ENCODE results near the gene HGFAC. TPM values are rescaled to one million over a fixed set of nuclear protein-coding genes. Genes with fewer than 3 reads are reported as not detected.

The HGFAC gene
- total RNA-seq, 4 donors from 2014 or later, result 0.38 TPM; not detected in 3

- intact Hi-C loops (cut with DNase I), result no loop called here
- peaks cover 0 to 14% (median 4%) of the 10 kb centered on the region in 3 donors for H3K4me1 ChIP-seq
- TF ChIP-seq, protein P1, sequence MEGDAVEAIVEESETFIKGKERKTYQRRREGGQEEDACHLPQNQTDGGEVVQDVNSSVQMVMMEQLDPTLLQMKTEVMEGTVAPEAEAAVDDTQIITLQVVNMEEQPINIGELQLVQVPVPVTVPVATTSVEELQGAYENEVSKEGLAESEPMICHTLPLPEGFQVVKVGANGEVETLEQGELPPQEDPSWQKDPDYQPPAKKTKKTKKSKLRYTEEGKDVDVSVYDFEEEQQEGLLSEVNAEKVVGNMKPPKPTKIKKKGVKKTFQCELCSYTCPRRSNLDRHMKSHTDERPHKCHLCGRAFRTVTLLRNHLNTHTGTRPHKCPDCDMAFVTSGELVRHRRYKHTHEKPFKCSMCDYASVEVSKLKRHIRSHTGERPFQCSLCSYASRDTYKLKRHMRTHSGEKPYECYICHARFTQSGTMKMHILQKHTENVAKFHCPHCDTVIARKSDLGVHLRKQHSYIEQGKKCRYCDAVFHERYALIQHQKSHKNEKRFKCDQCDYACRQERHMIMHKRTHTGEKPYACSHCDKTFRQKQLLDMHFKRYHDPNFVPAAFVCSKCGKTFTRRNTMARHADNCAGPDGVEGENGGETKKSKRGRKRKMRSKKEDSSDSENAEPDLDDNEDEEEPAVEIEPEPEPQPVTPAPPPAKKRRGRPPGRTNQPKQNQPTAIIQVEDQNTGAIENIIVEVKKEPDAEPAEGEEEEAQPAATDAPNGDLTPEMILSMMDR (IDR thresholded peaks at IDR 0.05), result no peak
- TF ChIP-seq POLR2A (IDR thresholded peaks at IDR 0.05), result no peak
- no peak overlapping the region for H3K27ac ChIP-seq
- WGBS, 2 donors, result 75 to 89% methylated on average over 7 to 12 of the region's 31 CpGs
- H3K4me3 ChIP-seq, result no peak overlapping the region
- DNase-seq, result no peak
- no peaks in the 10 kb centered on the region for H3K36me3 ChIP-seq
- no peaks in the 10 kb centered on the region for H3K9me3 ChIP-seq
- peaks cover 0 to 84% (median 0%) of the 10 kb centered on the region in 4 donors for H3K27me3 ChIP-seq
Measured at GRCh38 chr4:3469386-3470243, 27.8 kb downstream of the HGFAC start.

- no peak overlapping the region for H3K4me3 ChIP-seq
- no peaks in the 10 kb centered on the region for H3K9me3 ChIP-seq
- peaks cover 0 to 14% (median 4%) of the 10 kb centered on the region in 3 donors for H3K4me1 ChIP-seq
- H3K27me3 ChIP-seq, result peaks cover 0 to 84% (median 0%) of the 10 kb centered on the region in 4 donors
- WGBS, 2 donors, result 37 to 48% methylated on average over 17 to 23 of the region's 25 CpGs
- H3K36me3 ChIP-seq, result no peaks in the 10 kb centered on the region
- no peak for DNase-seq
- intact Hi-C loops (cut with DNase I), result no loop called here
- no peak overlapping the region for H3K27ac ChIP-seq
- TF ChIP-seq, protein P1 (IDR thresholded peaks at IDR 0.05), result no peak
- TF ChIP-seq POLR2A (IDR thresholded peaks at IDR 0.05), result no peak
Measured at GRCh38 chr4:3470244-3471097, 28.7 kb downstream of the HGFAC start.

DNA sequence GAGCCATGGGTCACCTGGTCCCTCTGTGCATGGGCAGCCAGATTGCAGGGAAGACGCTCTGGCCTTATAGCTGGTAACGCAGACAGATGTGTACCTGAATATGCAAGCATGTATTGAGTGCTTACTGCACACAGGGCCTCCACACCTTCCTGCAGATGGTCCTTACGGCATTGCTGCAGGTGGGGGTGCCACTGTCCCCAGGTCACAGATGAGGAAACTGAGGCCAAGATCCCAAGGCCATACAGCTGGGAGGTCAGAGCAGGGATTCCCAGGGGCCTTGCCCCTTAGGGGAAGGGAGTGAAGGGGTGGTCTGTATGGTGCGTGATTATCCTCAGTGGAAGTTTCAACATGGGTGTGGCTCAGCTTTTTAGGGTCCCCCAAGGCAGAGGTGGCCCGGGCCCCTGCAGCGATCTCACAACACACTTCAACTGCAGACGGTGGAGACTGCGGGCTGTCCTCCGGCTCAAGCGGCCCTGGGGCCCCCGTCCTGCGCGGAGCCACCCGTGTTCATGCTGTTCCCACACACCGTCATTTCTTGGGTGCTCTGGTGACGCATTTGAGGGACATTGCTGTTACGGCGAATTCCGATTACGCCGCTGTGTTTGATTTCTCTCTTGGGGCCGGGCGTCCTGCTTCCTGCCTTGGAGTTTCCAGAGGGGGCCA, 29.5 kb downstream of the HGFAC start:
- Histone ChIP-seq H3K4me3 (no peak overlapping the region), H3K9me3 (no peaks in the 10 kb centered on the region), H3K4me1 (peaks cover 0 to 14% (median 4%) of the 10 kb centered on the region in 3 donors), H3K36me3 (no peaks in the 10 kb centered on the region), H3K27ac (no peak overlapping the region), H3K27me3 (peaks cover 0 to 84% (median 0%) of the 10 kb centered on the region in 4 donors)
- TF ChIP-seq POLR2A (IDR thresholded peaks at IDR 0.05), result no peak
- TF ChIP-seq, protein P1 (IDR thresholded peaks at IDR 0.05), result no peak
- intact Hi-C loops (cut with DNase I), result no loop called here
- no peak for DNase-seq
- WGBS, 2 donors, result 94% methylated on average over 16 to 18 of the region's 23 CpGs

GRCh38 chr4:3471886-3472285, 30.1 kb downstream of the HGFAC start:
- intact Hi-C loops (cut with DNase I), result no loop called here
- no peaks in the 10 kb centered on the region for H3K36me3 ChIP-seq
- H3K27me3 ChIP-seq, result peaks cover 0 to 84% (median 0%) of the 10 kb centered on the region in 4 donors
- no peak overlapping the region for H3K4me3 ChIP-seq
- peaks cover 0 to 14% (median 4%) of the 10 kb centered on the region in 3 donors for H3K4me1 ChIP-seq
- DNase-seq, result no peak
- TF ChIP-seq, protein P1 (IDR thresholded peaks at IDR 0.05), result no peak
- TF ChIP-seq POLR2A (IDR thresholded peaks at IDR 0.05), result no peak
- WGBS, 2 donors, result 80 to 95% methylated on average over 6 to 12 of the region's 15 CpGs
- H3K9me3 ChIP-seq, result no peaks in the 10 kb centered on the region
- no peak overlapping the region for H3K27ac ChIP-seq

Data from esophagus squamous epithelium (tissue), 5 donors.